Heart left ventricle (tissue), 13 donors: ENCODE results near the gene TRPM3.

Experiments
- POLR2A ChIP-seq, 2 donors: fragments of 450-650 bp; IDR thresholded peaks; one replicate each; pipeline ENCODE4 v1.6.1; 2017; ENCODE audit warnings: antibody characterized with exemption in 2 of 2, mild to moderate bottlenecking in 2 of 2, moderate library complexity in 2 of 2
- TF ChIP-seq, protein P1 (sequence below), 12 donors: fragments of 200-600 bp; sonication (generic) in 4 of 12; IDR thresholded peaks; one replicate each; pipeline versions ENCODE4 v1.5.0 to v1.8.0; 2018 to 2022; ENCODE audit warnings: antibody characterized with exemption in 12 of 12, mild to moderate bottlenecking in 5 of 12
- donor health status: ischemic (EF 13 %, LVEDD 7.1; RV severe dilation, severe dysfunction).
- donor health status: DM: no; HTN: yes; CAD: no.
- donor health status: DM: no; HTN: no; CAD: no.
- donor health status: ischemic (EF 25% LVEDD 6.9; RV normal size, moderate dysfunction).
- donor health status: ischemic (EF 25% LVEDD 5.7; RV mildly dilated, moderate dysfunction).
- donor health status: ischemic (EF 35%, LVEDD 5.7; RV mildly dilated, moderate dysfunction).
- donor health status: nonischemic (EF 11% LVEDD 7.7; RV severe dilation, severe dysfunction).
- donor health status: DM: yes; HTN: yes; CAD: no.
- donor health status: PGD.
- donor health status: ischemic (EF 29% LVEDD 5.4; RV normal size, mild dysfunction).
- donor health status: nonischemic (EF 23%, LVEDD 6.1; RV moderate dilation, normal function).

DNA sequence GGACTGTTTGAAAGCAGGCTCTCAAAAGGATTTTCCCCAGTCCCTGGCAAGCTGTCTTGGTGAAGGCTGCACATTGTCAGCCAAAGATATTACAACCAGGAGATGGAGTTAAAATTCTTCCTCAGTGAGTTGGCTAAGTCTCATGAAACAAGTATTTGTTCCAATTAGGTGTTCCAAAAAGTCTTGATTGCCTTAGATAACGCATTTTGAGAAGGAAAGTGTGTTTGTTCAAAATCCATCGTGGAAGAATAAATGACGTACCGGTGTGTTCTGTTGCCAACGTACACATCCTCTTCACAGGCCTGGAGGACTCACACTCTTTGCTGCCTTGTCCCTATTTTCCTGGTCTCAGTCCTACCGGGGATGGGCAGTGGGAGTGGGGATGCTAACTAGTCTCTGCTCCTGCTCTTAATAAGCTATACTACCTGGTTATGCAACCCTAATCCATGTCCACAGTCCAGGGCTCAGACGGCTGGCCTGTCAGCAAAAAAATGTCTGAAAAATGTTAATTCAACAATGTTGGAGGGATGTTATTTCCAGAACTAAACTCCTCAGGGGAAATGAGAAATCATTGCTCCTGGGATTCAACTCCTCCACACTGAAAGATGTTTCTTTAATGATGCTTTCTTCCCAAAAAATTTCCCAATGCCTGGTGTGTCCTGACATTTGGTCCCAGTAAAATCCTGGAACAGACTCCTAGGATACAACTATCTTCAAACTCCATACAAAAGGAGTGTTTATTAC lies 531.7 kb downstream of the TRPM3 start:
- TF ChIP-seq, protein P1, sequence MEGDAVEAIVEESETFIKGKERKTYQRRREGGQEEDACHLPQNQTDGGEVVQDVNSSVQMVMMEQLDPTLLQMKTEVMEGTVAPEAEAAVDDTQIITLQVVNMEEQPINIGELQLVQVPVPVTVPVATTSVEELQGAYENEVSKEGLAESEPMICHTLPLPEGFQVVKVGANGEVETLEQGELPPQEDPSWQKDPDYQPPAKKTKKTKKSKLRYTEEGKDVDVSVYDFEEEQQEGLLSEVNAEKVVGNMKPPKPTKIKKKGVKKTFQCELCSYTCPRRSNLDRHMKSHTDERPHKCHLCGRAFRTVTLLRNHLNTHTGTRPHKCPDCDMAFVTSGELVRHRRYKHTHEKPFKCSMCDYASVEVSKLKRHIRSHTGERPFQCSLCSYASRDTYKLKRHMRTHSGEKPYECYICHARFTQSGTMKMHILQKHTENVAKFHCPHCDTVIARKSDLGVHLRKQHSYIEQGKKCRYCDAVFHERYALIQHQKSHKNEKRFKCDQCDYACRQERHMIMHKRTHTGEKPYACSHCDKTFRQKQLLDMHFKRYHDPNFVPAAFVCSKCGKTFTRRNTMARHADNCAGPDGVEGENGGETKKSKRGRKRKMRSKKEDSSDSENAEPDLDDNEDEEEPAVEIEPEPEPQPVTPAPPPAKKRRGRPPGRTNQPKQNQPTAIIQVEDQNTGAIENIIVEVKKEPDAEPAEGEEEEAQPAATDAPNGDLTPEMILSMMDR (IDR thresholded peaks at IDR 0.05), result no peak
- no peak for TF ChIP-seq POLR2A (IDR thresholded peaks at IDR 0.05)
